GM19324 (cell line): Measurements from ENCODE around the gene ADAMTSL5.
"Not testable (repeated sequence)": the region's sequence is repeated elsewhere in the genome, so short reads cannot be mapped to it uniquely, and the experiment has no call there.

Source experiments
- ATAC-seq: cut with Tn5 transposase; IDR thresholded peaks from one replicate; pipeline ENCODE4 v1.9.1; 2021; ENCODE audit warnings: mild to moderate bottlenecking, moderate library complexity; ENCODE audit not compliant: unreplicated experiment, low FRiP score

Gene ADAMTSL5

GRCh38 chr19:1512671-1513498 lies at the start of gene ADAMTSL5:
ADAMTSL5 (minus strand) TSS chr19:1513019; CDS start chr19:1510943, 2,076 bp downstream.
- ATAC-seq, result no peak

- ATAC-seq, result no peak
Measured at GRCh38 chr19:1561236-1561842, 48.5 kb upstream of the ADAMTSL5 start.

- no peak for ATAC-seq
Measured at GRCh38 chr19:1560286-1560882, 47.6 kb upstream of the ADAMTSL5 start.

GRCh38 chr19:1558552-1558951 lies 45.7 kb upstream of the ADAMTSL5 start:
- ATAC-seq, result no peak

GRCh38 chr19:1556390-1557070 lies 43.7 kb upstream of the ADAMTSL5 start:
- no peak for ATAC-seq

GRCh38 chr19:1555487-1556389 lies 42.9 kb upstream of the ADAMTSL5 start:
- ATAC-seq, result no peak

- ATAC-seq, result no peak
Measured at GRCh38 chr19:1554968-1555367, 42.1 kb upstream of the ADAMTSL5 start.

- ATAC-seq, result no peak
Measured at GRCh38 chr19:1553415-1553814, 40.6 kb upstream of the ADAMTSL5 start.

GRCh38 chr19:1551068-1552040 lies 38.5 kb upstream of the ADAMTSL5 start:
- ATAC-seq, result no peak

- no peak for ATAC-seq
Measured at GRCh38 chr19:1549332-1549945, 36.6 kb upstream of the ADAMTSL5 start.

- ATAC-seq, result no peak
Measured at GRCh38 chr19:1540365-1540925, 27.6 kb upstream of the ADAMTSL5 start.

GRCh38 chr19:1539749-1540148 lies 26.9 kb upstream of the ADAMTSL5 start:
- ATAC-seq, result not testable (repeated sequence)

- no peak for ATAC-seq
Measured at GRCh38 chr19:1538978-1539377, 26.2 kb upstream of the ADAMTSL5 start.

- not testable (repeated sequence) for ATAC-seq
Measured at GRCh38 chr19:1535699-1536098, 22.9 kb upstream of the ADAMTSL5 start.

GRCh38 chr19:1534972-1535371 lies 22.2 kb upstream of the ADAMTSL5 start:
- no peak for ATAC-seq

GRCh38 chr19:1533510-1534150 lies 20.8 kb upstream of the ADAMTSL5 start:
- no peak for ATAC-seq

GRCh38 chr19:1532003-1532402 lies 19.2 kb upstream of the ADAMTSL5 start:
- no peak for ATAC-seq

GRCh38 chr19:1531587-1531986 lies 18.8 kb upstream of the ADAMTSL5 start:
- ATAC-seq, result no peak
